ENCODE measurements around the gene TMEM200A. TPM values are rescaled to one million over a fixed set of nuclear protein-coding genes. Genes with fewer than 3 reads are reported as not detected.

TMEM200A gene
- total and polyA plus RNA-seq, 10 donors, result 0.33 to 2.3 (median 1.3) TPM

- no peaks in the 10 kb centered on the region for H3K36me3 ChIP-seq
- 74 to 83% (median 81%) methylated on average over 5 of the region's 5 CpGs for WGBS, 5 donors
- intact Hi-C loops (cut with DNase I; ENCODE audit: low total_unique reads), result no loop called here
- DNase-seq, result no peak
- no peaks in the 10 kb centered on the region for H3K9me3 ChIP-seq
- H3K27me3 ChIP-seq (replicated peaks in 1 of 7), result no peaks in the 10 kb centered on the region
- no peak overlapping the region for H3K4me3 ChIP-seq
- H3K27ac ChIP-seq, result no peak overlapping the region
- TF ChIP-seq CTCF (IDR thresholded peaks at IDR 0.05 in 8 of 11, conservative IDR thresholded peaks at IDR 0.05 in 3 of 11), result no peak
- no peak for TF ChIP-seq POLR2A (IDR thresholded peaks at IDR 0.05)
- TF ChIP-seq POLR2AphosphoS5 (IDR thresholded peaks at IDR 0.05), result no peak
- no peaks in the 10 kb centered on the region for H3K4me1 ChIP-seq
Measured at GRCh38 chr6:130466748-130467061, 100.9 kb downstream of the TMEM200A start.

GRCh38 chr6:130467146-130468050 is 101.6 kb downstream of the TMEM200A start:
- WGBS, 5 donors, result 71 to 100% (median 77%) methylated on average over 1 of the region's 1 CpG
- peaks cover 0 to 3% (median 0%) of the 10 kb centered on the region in 8 donors for H3K9me3 ChIP-seq
- H3K4me3 ChIP-seq, result no peak overlapping the region
- H3K27me3 ChIP-seq (replicated peaks in 1 of 7), result no peaks in the 10 kb centered on the region
- DNase-seq, result no peak
- TF ChIP-seq CTCF (IDR thresholded peaks at IDR 0.05 in 8 of 11, conservative IDR thresholded peaks at IDR 0.05 in 3 of 11), result no peak
- TF ChIP-seq POLR2A (IDR thresholded peaks at IDR 0.05), result no peak
- no peak for TF ChIP-seq POLR2AphosphoS5 (IDR thresholded peaks at IDR 0.05)
- H3K27ac ChIP-seq, result no peak overlapping the region
- intact Hi-C loops (cut with DNase I; ENCODE audit: low total_unique reads), result no loop called here
- no peaks in the 10 kb centered on the region for H3K4me1 ChIP-seq
- H3K36me3 ChIP-seq, result no peaks in the 10 kb centered on the region

GRCh38 chr6:130470766-130471165 is 104.9 kb downstream of the TMEM200A start:
- Histone ChIP-seq H3K27me3 (replicated peaks in 1 of 7) (no peaks in the 10 kb centered on the region), H3K27ac (no peak overlapping the region), H3K36me3 (no peaks in the 10 kb centered on the region), H3K9me3 (peaks cover 0 to 11% (median 0%) of the 10 kb centered on the region in 8 donors), H3K4me3 (no peak overlapping the region), H3K4me1 (no peaks in the 10 kb centered on the region)
- no peak for DNase-seq
- intact Hi-C loops (cut with DNase I; ENCODE audit: low total_unique reads), result no loop called here
- 78 to 87% (median 81%) methylated on average over 7 of the region's 7 CpGs for WGBS, 5 donors
- TF ChIP-seq POLR2AphosphoS5 (IDR thresholded peaks at IDR 0.05), result no peak
- no peak for TF ChIP-seq CTCF (IDR thresholded peaks at IDR 0.05 in 8 of 11, conservative IDR thresholded peaks at IDR 0.05 in 3 of 11)
- TF ChIP-seq POLR2A (IDR thresholded peaks at IDR 0.05), result no peak

DNA sequence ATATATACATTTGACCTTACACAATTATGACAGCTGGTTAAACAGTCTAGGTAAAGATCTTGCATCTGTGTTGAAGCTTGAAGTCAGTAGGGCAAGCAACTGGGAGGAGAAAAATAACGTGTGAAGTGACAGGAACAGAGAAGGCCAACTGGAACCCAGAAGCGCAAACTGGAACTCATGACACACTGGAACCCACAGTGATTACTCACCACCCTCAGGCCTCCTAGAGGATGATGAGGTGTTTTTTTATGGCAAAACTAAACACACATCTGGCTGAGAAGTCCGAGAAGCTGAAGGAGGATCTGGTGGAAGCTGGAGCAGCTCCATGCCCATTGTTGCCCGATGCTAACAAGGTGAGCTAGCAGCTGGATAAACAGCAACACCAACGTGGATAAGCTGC is 108.1 kb downstream of the TMEM200A start:
- H3K9me3 ChIP-seq, result peaks cover 0 to 11% (median 0%) of the 10 kb centered on the region in 8 donors
- no peak overlapping the region for H3K27ac ChIP-seq
- TF ChIP-seq CTCF (IDR thresholded peaks at IDR 0.05 in 8 of 11, conservative IDR thresholded peaks at IDR 0.05 in 3 of 11) (no peak), POLR2AphosphoS5 (IDR thresholded peaks at IDR 0.05) (no peak)
- no peak overlapping the region for H3K4me3 ChIP-seq
- no peaks in the 10 kb centered on the region for H3K36me3 ChIP-seq
- 87 to 92% (median 88%) methylated on average over 5 of the region's 5 CpGs for WGBS, 5 donors
- H3K4me1 ChIP-seq, result no peaks in the 10 kb centered on the region
- intact Hi-C loops (cut with DNase I; ENCODE audit: low total_unique reads), result no loop called here
- DNase-seq, result no peak
- no peaks in the 10 kb centered on the region for H3K27me3 ChIP-seq (replicated peaks in 1 of 7)

Measured in spleen (tissue), 11 donors.